Measurements from ENCODE around the gene SHISA6. TPM values are rescaled to one million over a fixed set of nuclear protein-coding genes. Genes with fewer than 3 reads are reported as not detected.

The SHISA6 gene
- total RNA-seq, 1 experiment from 2014 or later: 2.9 TPM

- H3K14ac ChIP-seq (ENCODE audit: insufficient read depth, low read length): no peak overlapping the region
- H3K27me3 ChIP-seq (ENCODE audit: insufficient read depth, low read length): no peaks in the 10 kb centered on the region
- WGBS (ENCODE audit: extremely low coverage, insufficient read length, low lambda C conversion rate): no CpG with 5 or more reads among the region's 10 CpGs
- Mint-ChIP-seq H3K4me1 (no peaks in the 10 kb centered on the region), H3K9me3 (no peaks in the 10 kb centered on the region), H3K27me3 (ENCODE audit: low read depth) (no peaks in the 10 kb centered on the region; the same call in 1 of the 2 replicates), H3K27ac (no peak overlapping the region), H3K36me3 (ENCODE audit: insufficient read depth in 1 of 3, low read depth in 3 of 3) (no peaks in the 10 kb centered on the region), H3K4me3 (no peak overlapping the region)
- no peak overlapping the region for H4K5ac ChIP-seq (ENCODE audit: insufficient read length, low read depth, low read length)
- no peak overlapping the region for H2BK12ac ChIP-seq (ENCODE audit: insufficient read length, low read depth, low read length)
- no peak overlapping the region for H3K4ac ChIP-seq (ENCODE audit: low read depth, low read length)
- no peak overlapping the region for H3K4me2 ChIP-seq (ENCODE audit: insufficient read depth, insufficient read length, low read length)
- H3K79me1 ChIP-seq (ENCODE audit: insufficient read depth, low read depth, low read length, poor library complexity, severe bottlenecking): no peaks in the 10 kb centered on the region
- H2BK20ac ChIP-seq (ENCODE audit: low read depth, low read length, poor library complexity, severe bottlenecking): no peak overlapping the region
- H3K9ac ChIP-seq (ENCODE audit: extremely low read depth, insufficient read length, low read length): no peak overlapping the region
- H3K23ac ChIP-seq (ENCODE audit: insufficient read length, low read depth, low read length): no peak overlapping the region
- H2AK5ac ChIP-seq (ENCODE audit: insufficient read length, low read length): no peak overlapping the region
- no peak overlapping the region for H2BK15ac ChIP-seq (ENCODE audit: low read depth, low read length)
- no peak overlapping the region for H4K91ac ChIP-seq (ENCODE audit: insufficient read length, low read depth, low read length)
- TF ChIP-seq CTCF (conservative IDR thresholded peaks at IDR 0.05): no peak
- DNase-seq: no peak
- no peak overlapping the region for H2BK5ac ChIP-seq (ENCODE audit: insufficient read length, low read length)
- no peaks in the 10 kb centered on the region for H3K4me1 ChIP-seq (ENCODE audit: insufficient read depth, low read length)
- H3K79me2 ChIP-seq (ENCODE audit: insufficient read depth, low read length): no peaks in the 10 kb centered on the region
- no peaks in the 10 kb centered on the region for H3K9me3 ChIP-seq (ENCODE audit: control insufficient read depth, low read depth, low read length)
- H3K27ac ChIP-seq (ENCODE audit: insufficient read length, low read depth, low read length): no peak overlapping the region
- H3K18ac ChIP-seq (ENCODE audit: insufficient read length, low read depth, low read length): no peak overlapping the region
- no peak overlapping the region for H3K56ac ChIP-seq (ENCODE audit: insufficient read length, low read depth, low read length)
- no peaks in the 10 kb centered on the region for H3K23me2 ChIP-seq (ENCODE audit: insufficient read length, low read depth, low read length, poor library complexity, severe bottlenecking)
- H4K20me1 ChIP-seq (ENCODE audit: control insufficient read depth, insufficient read depth, insufficient read length): no peaks in the 10 kb centered on the region
- H2BK120ac ChIP-seq (ENCODE audit: low read depth, low read length, poor library complexity, severe bottlenecking): no peak overlapping the region
- H2AFZ ChIP-seq (ENCODE audit: low read length): no peak overlapping the region
- H4K8ac ChIP-seq (replicated peaks; ENCODE audit: insufficient read length, low read depth, low read length): no peak overlapping the region
- H3T11ph ChIP-seq (ENCODE audit: low read length): no peak overlapping the region
These were observed 53.8 kb downstream of the SHISA6 start for GRCh38 chr17:11294826-11295225.
